ENCODE measurements around the gene RPL6.

DNA sequence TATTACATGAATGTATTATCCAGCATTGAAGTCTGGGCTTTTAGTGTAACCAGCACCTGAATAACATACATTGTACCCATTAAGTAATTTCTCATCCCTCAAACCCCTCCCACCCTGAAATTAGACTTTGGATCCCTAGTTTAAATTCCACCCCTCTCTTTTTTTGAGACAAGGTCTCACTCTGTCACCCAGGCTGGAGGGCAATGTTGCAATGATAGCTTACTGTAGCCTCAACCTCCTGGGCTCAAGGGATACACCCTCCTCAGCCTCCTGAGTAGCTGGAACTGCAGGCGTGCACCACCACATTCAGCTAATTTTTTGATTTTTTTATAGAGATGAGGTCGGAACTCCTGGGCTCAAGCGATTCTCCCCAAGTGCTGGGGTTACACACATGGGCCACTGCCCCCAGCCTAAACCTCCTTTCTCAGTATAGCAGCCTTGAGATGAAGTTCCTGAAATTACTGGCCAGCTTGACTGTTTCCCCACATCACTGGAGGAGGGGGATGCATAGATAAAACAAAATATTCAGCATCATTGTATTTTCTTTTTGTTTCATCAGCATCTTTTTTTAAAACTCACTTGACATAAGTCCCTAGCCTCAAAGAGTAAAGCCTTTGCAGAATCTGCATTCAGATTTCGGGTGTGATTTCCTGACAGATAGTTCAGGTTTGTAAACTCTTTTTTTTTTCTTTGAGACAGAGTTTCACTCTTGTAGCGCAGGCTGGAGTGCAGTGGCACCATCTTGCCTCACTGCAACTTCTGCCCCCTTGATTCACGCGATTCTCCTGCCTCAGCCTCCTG, 16.4 kb upstream of the RPL6 start:
- TF ChIP-seq POLR2A (IDR thresholded peaks at IDR 0.05): no peak
- TF ChIP-seq, protein P1, sequence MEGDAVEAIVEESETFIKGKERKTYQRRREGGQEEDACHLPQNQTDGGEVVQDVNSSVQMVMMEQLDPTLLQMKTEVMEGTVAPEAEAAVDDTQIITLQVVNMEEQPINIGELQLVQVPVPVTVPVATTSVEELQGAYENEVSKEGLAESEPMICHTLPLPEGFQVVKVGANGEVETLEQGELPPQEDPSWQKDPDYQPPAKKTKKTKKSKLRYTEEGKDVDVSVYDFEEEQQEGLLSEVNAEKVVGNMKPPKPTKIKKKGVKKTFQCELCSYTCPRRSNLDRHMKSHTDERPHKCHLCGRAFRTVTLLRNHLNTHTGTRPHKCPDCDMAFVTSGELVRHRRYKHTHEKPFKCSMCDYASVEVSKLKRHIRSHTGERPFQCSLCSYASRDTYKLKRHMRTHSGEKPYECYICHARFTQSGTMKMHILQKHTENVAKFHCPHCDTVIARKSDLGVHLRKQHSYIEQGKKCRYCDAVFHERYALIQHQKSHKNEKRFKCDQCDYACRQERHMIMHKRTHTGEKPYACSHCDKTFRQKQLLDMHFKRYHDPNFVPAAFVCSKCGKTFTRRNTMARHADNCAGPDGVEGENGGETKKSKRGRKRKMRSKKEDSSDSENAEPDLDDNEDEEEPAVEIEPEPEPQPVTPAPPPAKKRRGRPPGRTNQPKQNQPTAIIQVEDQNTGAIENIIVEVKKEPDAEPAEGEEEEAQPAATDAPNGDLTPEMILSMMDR (IDR thresholded peaks at IDR 0.05): no peak

Measured in ovary (tissue), 3 donors.